ENCODE results near the gene SCRN1. TPM values are rescaled to one million over a fixed set of nuclear protein-coding genes. Genes with fewer than 3 reads are reported as not detected.
A peak's percentile ranks its signal among the peaks of the same experiment; 100 is the strongest.

The SCRN1 gene
- total RNA-seq, 2 experiments from 2014 or later, result 3.8 to 4.4 TPM

GRCh38 chr7:30003098-30003497 lies 13.5 kb upstream of the SCRN1 start:
- H3K36me3 Mint-ChIP-seq (ENCODE audit: low read depth), result no peaks in the 10 kb centered on the region
- peaks cover 15% of the 10 kb centered on the region for H3K27me3 Mint-ChIP-seq
- H3K4me1 Mint-ChIP-seq, result no peaks in the 10 kb centered on the region
- DNase-seq (no peak), ATAC-seq (no peak)
- ChIA-PET POLR2A (no interaction called here), CTCF (interaction anchor here (0.5 to 1.9 kb wide), 3 partner anchors 22 to 546 kb away, joined by 3 to 4 read pairs (median 3); no protein-coding TSS in a partner anchor)
- intact Hi-C loops (cut with DNase I, micrococcal nuclease), result no loop called here
- no peak overlapping the region for H3K4me3 Mint-ChIP-seq
- no peak overlapping the region for H3K27ac Mint-ChIP-seq
- no peaks in the 10 kb centered on the region for H3K9me3 Mint-ChIP-seq (ENCODE audit: low read depth)

GRCh38 chr7:30001998-30002397 lies 12.4 kb upstream of the SCRN1 start:
- ChIA-PET POLR2A (no interaction called here), CTCF (no interaction called here)
- Mint-ChIP-seq H3K36me3 (ENCODE audit: low read depth) (no peaks in the 10 kb centered on the region), H3K4me3 (no peak overlapping the region), H3K9me3 (ENCODE audit: low read depth) (peaks cover 3% of the 10 kb centered on the region), H3K27me3 (peaks cover 18% of the 10 kb centered on the region), H3K4me1 (no peaks in the 10 kb centered on the region), H3K27ac (no peak overlapping the region)
- ATAC-seq, result no peak
- intact Hi-C loops (cut with DNase I, micrococcal nuclease), result no loop called here
- DNase-seq, result no peak

GRCh38 chr7:29998489-29998888 lies 8.9 kb upstream of the SCRN1 start:
- ChIA-PET POLR2A (no interaction called here), CTCF (no interaction called here)
- Mint-ChIP-seq H3K27ac (no peak overlapping the region), H3K4me3 (no peak overlapping the region), H3K9me3 (ENCODE audit: low read depth) (peaks cover 9% of the 10 kb centered on the region), H3K27me3 (peaks cover 22% of the 10 kb centered on the region), H3K36me3 (ENCODE audit: low read depth) (no peaks in the 10 kb centered on the region), H3K4me1 (no peaks in the 10 kb centered on the region)
- ATAC-seq, result no peak
- no peak for DNase-seq
- intact Hi-C loops (cut with DNase I, micrococcal nuclease), result no loop called here

DNA sequence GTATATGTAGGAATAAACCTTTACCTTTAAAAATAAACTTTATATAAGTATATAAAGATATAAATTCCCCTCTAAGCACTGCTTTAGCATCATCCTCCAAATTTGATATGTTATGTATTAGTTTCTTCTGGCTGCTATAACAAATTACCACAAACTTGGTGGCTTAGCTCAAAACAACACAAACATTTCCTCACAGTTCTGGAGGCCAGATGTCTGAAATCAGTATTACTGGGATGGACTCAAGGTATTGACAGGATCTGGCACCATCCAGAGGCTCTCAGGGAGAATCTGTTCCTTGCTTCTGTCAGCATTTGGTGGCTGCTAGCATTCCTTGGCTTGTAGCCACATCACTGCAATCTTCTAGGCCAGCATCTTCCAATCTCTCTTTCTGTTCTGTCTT lies 6.7 kb upstream of the SCRN1 start:
- Mint-ChIP-seq H3K4me3 (no peak overlapping the region), H3K36me3 (ENCODE audit: low read depth) (no peaks in the 10 kb centered on the region), H3K27ac (no peak overlapping the region), H3K27me3 (peaks cover 29% of the 10 kb centered on the region), H3K9me3 (ENCODE audit: low read depth) (peaks cover 14% of the 10 kb centered on the region), H3K4me1 (no peaks in the 10 kb centered on the region)
- ChIA-PET CTCF (no interaction called here), POLR2A (no interaction called here)
- ATAC-seq, result no peak
- intact Hi-C loops (cut with DNase I, micrococcal nuclease), result no loop called here
- DNase-seq, result no peak

GRCh38 chr7:29995652-29996051 lies 6.1 kb upstream of the SCRN1 start:
- no peak for DNase-seq

GRCh38 chr7:29993140-29993539 lies 3.5 kb upstream of the SCRN1 start:
- CTCF ChIA-PET, result interaction anchor here (1.8 kb wide), 1 partner anchor 36 kb away, joined by 3 read pairs; no protein-coding TSS in a partner anchor
- H3K4me1 Mint-ChIP-seq, result peaks cover 6% of the 10 kb centered on the region
- intact Hi-C loops (cut with DNase I, micrococcal nuclease), result no loop called here

More at GRCh38 chr7:29995652-29996051, 6.1 kb upstream of the SCRN1 start:
- H3K27me3 Mint-ChIP-seq, result peaks cover 31% of the 10 kb centered on the region
- H3K4me1 Mint-ChIP-seq, result no peaks in the 10 kb centered on the region
- CTCF ChIA-PET, result no interaction called here
- peaks cover 14% of the 10 kb centered on the region for H3K9me3 Mint-ChIP-seq (ENCODE audit: low read depth)
- no peak overlapping the region for H3K27ac Mint-ChIP-seq
- no peaks in the 10 kb centered on the region for H3K36me3 Mint-ChIP-seq (ENCODE audit: low read depth)
- H3K4me3 Mint-ChIP-seq, result no peak overlapping the region
- POLR2A ChIA-PET, result no interaction called here
- intact Hi-C loops (cut with DNase I, micrococcal nuclease), result no loop called here
- no peak for ATAC-seq

GRCh38 chr7:29991937-29992336 lies 2.3 kb upstream of the SCRN1 start:
- Mint-ChIP-seq H3K36me3 (ENCODE audit: low read depth) (no peaks in the 10 kb centered on the region), H3K9me3 (ENCODE audit: low read depth) (peaks cover 11% of the 10 kb centered on the region), H3K27ac (no peak overlapping the region), H3K4me1 (peaks cover 10% of the 10 kb centered on the region), H3K27me3 (peaks cover 38% of the 10 kb centered on the region), H3K4me3 (no peak overlapping the region)
- POLR2A ChIA-PET, result no interaction called here
- ATAC-seq (no peak), DNase-seq (no peak)
- intact Hi-C loops (cut with DNase I, micrococcal nuclease), result no loop called here
- CTCF ChIA-PET, result interaction anchor here (1.8 kb wide), 1 partner anchor 37 kb away, joined by 3 read pairs; no protein-coding TSS in a partner anchor

More at GRCh38 chr7:29993140-29993539, 3.5 kb upstream of the SCRN1 start:
- ATAC-seq (no peak), DNase-seq (no peak)
- POLR2A ChIA-PET, result no interaction called here
- H3K27me3 Mint-ChIP-seq, result peaks cover 34% of the 10 kb centered on the region
- peaks cover 14% of the 10 kb centered on the region for H3K9me3 Mint-ChIP-seq (ENCODE audit: low read depth)
- no peak overlapping the region for H3K4me3 Mint-ChIP-seq
- no peak overlapping the region for H3K27ac Mint-ChIP-seq
- no peaks in the 10 kb centered on the region for H3K36me3 Mint-ChIP-seq (ENCODE audit: low read depth)

DNA sequence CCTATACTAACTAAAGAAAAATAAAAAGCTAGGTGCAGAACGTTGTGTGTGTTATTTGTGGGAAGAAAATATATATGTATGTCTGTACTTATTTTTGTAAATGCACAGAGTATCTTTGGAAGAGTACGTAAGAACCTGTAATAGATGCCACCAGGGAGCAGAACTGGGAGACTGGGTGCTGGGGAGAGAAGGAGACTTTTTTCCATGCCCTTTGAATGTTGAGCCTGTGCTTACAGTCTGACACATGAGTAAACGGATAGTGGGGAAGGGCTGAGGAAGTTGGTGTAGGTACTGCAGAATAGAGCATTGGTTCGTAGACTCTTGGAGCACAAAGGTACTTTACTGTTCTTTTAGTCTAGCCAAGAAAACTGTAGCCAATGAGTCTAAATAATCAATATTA lies 1.3 kb upstream of the SCRN1 start:
- Mint-ChIP-seq H3K27me3 (peaks cover 34% of the 10 kb centered on the region), H3K4me1 (peaks cover 10% of the 10 kb centered on the region), H3K9me3 (ENCODE audit: low read depth) (peaks cover 4% of the 10 kb centered on the region), H3K36me3 (ENCODE audit: low read depth) (no peaks in the 10 kb centered on the region), H3K4me3 (no peak overlapping the region), H3K27ac (no peak overlapping the region)
- CTCF ChIA-PET, result no interaction called here
- ATAC-seq (no peak), DNase-seq (no peak)
- intact Hi-C loops (cut with DNase I, micrococcal nuclease), result no loop called here
- POLR2A ChIA-PET, result no interaction called here

DNA sequence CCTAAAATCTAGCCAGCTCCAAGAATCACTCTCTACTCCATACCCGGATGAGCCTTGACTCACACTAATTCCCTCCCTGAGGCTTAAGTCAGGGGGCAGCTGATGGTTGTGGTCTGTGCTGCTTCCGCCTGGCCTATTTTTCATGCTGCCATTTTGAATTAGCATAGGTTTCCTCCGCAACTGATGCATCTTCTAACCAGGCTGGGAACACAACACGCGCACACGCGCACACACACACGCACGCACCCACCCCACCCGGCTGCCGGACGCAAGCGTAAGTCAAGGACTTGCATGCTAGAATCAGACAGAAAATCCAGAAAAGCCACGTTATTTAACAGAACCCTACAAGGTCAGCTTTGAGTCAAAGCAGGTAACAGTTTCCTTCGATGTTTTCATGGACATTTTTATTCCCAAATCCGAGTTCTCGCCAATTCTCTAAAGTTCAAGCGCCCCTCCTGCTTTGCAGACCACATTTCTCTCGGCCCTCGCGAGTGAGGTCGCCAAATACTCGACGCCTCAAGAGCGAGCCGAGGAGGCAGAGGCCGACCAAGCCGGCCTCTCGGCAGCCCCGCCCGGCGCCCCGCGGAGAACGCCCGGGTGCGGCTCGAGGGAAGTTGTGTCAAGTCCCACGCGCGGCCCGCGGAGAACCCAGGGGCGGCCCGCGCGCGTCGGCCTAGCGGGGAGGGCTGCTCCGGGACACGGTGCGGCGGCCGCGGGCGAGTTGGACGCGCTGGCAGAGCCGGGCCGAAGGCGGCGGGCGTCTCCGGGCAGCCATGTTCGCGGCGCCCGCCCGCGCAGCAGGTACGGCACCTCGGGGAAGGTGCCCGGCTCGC lies 961 bp downstream of the SCRN1 start:
- peaks cover 4% of the 10 kb centered on the region for H3K9me3 Mint-ChIP-seq (ENCODE audit: low read depth)
- peak; percentile 56 for DNase-seq
- ChIA-PET CTCF (no interaction called here), POLR2A (no interaction called here)
- H3K27me3 Mint-ChIP-seq, result peaks cover 40% of the 10 kb centered on the region
- peaks cover 10% of the 10 kb centered on the region for H3K4me1 Mint-ChIP-seq
- H3K27ac Mint-ChIP-seq, result peak overlapping the region; percentile 26
- peak; percentile 50 for ATAC-seq
- intact Hi-C loops (cut with DNase I, micrococcal nuclease), result loop anchor here in 1 of 2 experiments (2.0 kb wide), 1 partner anchor 40 kb away; the partner anchor contains the start of gene PLEKHA8
- H3K36me3 Mint-ChIP-seq (ENCODE audit: low read depth), result no peaks in the 10 kb centered on the region
- H3K4me3 Mint-ChIP-seq, result peak overlapping the region; percentile 65

DNA sequence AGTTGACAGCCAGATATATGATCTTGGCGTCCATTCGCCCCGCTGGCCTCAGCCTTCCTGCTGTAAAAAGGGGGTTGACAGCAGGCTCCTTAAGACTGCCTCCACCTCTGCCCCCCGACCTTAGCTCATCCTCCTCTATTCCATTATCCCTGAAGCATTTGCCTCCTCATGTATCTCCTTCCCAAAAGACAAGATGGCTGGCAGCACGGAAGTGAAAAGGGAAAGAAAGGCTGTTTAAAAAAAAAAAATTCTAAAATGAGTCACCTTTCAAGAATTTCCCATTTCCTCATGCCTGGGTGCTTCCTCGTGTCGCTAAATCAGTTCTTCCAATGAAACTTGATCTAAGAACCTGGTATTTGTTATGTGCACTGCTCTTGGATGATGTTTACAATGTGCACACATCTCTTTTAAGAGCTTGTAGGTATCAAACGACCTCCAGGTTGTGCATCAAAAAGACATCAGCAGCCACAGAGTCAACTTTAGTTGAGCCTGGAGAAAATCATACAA lies 1.7 kb downstream of the SCRN1 start:
- Mint-ChIP-seq H3K27me3 (peaks cover 43% of the 10 kb centered on the region), H3K36me3 (ENCODE audit: low read depth) (no peaks in the 10 kb centered on the region), H3K27ac (no peak overlapping the region), H3K4me3 (peak overlapping the region; percentile 65), H3K9me3 (ENCODE audit: low read depth) (peaks cover 4% of the 10 kb centered on the region), H3K4me1 (peaks cover 10% of the 10 kb centered on the region)
- ATAC-seq (no peak), DNase-seq (no peak)
- POLR2A ChIA-PET, result no interaction called here
- CTCF ChIA-PET, result no interaction called here
- intact Hi-C loops (cut with DNase I, micrococcal nuclease), result loop anchor here in 1 of 2 experiments (2.0 kb wide), 1 partner anchor 41 kb away; the partner anchor contains the start of gene PLEKHA8

DNA sequence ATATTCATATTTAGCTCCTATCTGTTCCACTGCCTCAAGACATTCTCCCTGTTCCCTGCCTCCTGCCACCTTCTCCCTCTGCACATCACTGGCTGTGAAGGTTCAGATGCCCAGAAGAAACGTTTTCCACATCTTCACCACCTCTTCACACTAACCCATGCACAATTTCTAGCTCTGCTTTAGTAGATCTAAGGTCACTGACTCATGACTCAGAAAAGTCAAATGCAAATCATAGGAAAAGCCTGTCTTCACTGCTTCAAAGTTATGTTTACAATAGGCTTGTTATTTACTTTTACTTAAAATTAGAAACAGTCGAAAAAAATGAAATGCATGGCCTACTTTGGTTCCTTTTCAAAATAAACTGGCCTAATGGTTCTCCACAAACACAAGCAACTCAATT lies 2.5 kb downstream of the SCRN1 start:
- DNase-seq (no peak), ATAC-seq (no peak)
- Mint-ChIP-seq H3K4me1 (peaks cover 10% of the 10 kb centered on the region), H3K9me3 (ENCODE audit: low read depth) (no peaks in the 10 kb centered on the region), H3K27ac (no peak overlapping the region), H3K36me3 (ENCODE audit: low read depth) (no peaks in the 10 kb centered on the region), H3K4me3 (no peak overlapping the region), H3K27me3 (peaks cover 43% of the 10 kb centered on the region)
- intact Hi-C loops (cut with DNase I, micrococcal nuclease), result no loop called here
- CTCF ChIA-PET, result interaction anchor here (1.8 kb wide), 1 partner anchor 11 kb away, joined by 3 read pairs; no protein-coding TSS in a partner anchor
- POLR2A ChIA-PET, result no interaction called here

- H3K4me3 Mint-ChIP-seq, result no peak overlapping the region
- H3K9me3 Mint-ChIP-seq (ENCODE audit: low read depth), result no peaks in the 10 kb centered on the region
- intact Hi-C loops (cut with DNase I, micrococcal nuclease), result no loop called here
- ATAC-seq, result no peak
- CTCF ChIA-PET, result interaction anchor here (1.5 to 2.0 kb wide), 2 partner anchors 23 to 82 kb away, joined by 4 to 6 read pairs; no protein-coding TSS in a partner anchor
- no peaks in the 10 kb centered on the region for H3K36me3 Mint-ChIP-seq (ENCODE audit: low read depth)
- POLR2A ChIA-PET, result no interaction called here
- no peak overlapping the region for H3K27ac Mint-ChIP-seq
- H3K27me3 Mint-ChIP-seq, result peaks cover 6% of the 10 kb centered on the region
- no peaks in the 10 kb centered on the region for H3K4me1 Mint-ChIP-seq
- no peak for DNase-seq
Observed at GRCh38 chr7:29980151-29980550, 9.4 kb downstream of the SCRN1 start.
